ENCODE data around the gene RSPH3. TPM values are rescaled to one million over a fixed set of nuclear protein-coding genes. Genes with fewer than 3 reads are reported as not detected.
A peak's percentile ranks its signal among the peaks of the same experiment; 100 is the strongest.

Gene RSPH3
- total and polyA plus RNA-seq, 7 experiments from 2014 or later = 1.3 to 3.6 (median 2.4) TPM

DNA sequence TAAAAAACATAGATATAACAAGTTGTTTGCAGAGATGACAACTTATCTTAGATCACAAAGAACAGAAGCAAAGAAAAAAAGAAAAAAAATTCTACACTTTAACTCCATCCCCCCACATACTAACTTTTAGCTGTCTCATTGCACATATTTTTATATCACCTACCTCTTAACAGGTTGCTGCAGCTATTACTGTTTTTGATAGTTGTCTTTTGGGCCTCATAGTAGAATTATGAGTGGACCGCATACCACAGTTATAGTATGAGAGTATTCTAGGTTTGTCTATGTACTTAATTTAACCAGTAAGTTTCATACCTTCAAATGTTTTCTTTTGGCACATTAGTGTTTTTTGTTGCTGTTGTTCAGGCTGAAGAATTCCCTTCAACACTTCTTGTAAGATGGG lies 12.3 kb downstream of the RSPH3 start:
- Mint-ChIP-seq H3K4me3 (no peak overlapping the region), H3K9me3 (peaks cover 3 to 35% (median 15%) of the 10 kb centered on the region in 11 donors), H3K4me1 (peaks cover 0 to 8% (median 0%) of the 10 kb centered on the region in 7 donors), H3K27ac (no peak overlapping the region), H3K27me3 (no peaks in the 10 kb centered on the region), H3K36me3 (peaks cover 10 to 25% (median 21%) of the 10 kb centered on the region in 5 donors)
- intact Hi-C loops (cut with micrococcal nuclease) = no loop called here
- ATAC-seq = no peak
- Histone ChIP-seq H3K4me1 (ENCODE audit: control insufficient read depth in 2 of 2, insufficient read depth in 2 of 2, low read length in 2 of 2) (no peaks in the 10 kb centered on the region), H3K27ac (ENCODE audit: low read depth, low read length) (no peak overlapping the region), H3K4me3 (ENCODE audit: low read length) (no peak overlapping the region), H3K36me3 (ENCODE audit: control insufficient read depth in 2 of 3, insufficient read depth in 3 of 3, low read length in 3 of 3) (no peaks in the 10 kb centered on the region), H3K9me3 (ENCODE audit: control insufficient read depth in 2 of 3, low read length in 3 of 3) (no peaks in the 10 kb centered on the region), H3K27me3 (ENCODE audit: control insufficient read depth in 2 of 2, insufficient read depth in 2 of 2, low read length in 2 of 2) (no peaks in the 10 kb centered on the region)
- no peak for DNase-seq
- CTCF ChIA-PET = interaction anchor here (0.7 to 0.8 kb wide), 2 partner anchors 283 to 1148 kb away, joined by 3 read pairs; no protein-coding TSS in a partner anchor
- POLR2A ChIA-PET = interaction anchor here (0.7 kb wide), 1 partner anchor 502 kb away, joined by 3 read pairs; no protein-coding TSS in a partner anchor

DNA sequence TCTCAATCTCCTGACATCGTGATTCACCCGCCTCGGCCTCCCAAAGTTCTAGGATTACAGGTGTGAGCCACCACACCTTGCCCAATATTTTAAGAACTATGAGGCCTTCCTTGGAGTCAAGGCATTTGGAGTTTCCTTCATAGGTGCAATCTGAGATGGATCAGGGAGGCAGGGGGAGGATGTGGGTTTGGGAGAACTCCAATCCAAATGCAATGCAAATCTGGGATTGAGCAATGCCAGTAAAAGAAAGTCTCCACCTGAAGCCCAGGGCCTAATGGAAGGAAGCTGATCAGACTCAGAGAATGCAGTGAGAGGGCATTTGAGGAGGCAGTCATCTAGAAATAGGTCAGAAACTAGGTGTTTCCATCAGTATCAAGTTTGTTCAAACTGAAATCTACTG lies 21.2 kb downstream of the RSPH3 start:
- Histone ChIP-seq H3K36me3 (ENCODE audit: control insufficient read depth in 2 of 3, insufficient read depth in 3 of 3, low read length in 3 of 3) (peaks cover 0 to 4% (median 0%) of the 10 kb centered on the region in 3 experiments), H3K4me1 (ENCODE audit: control insufficient read depth in 2 of 2, insufficient read depth in 2 of 2, low read length in 2 of 2) (no peaks in the 10 kb centered on the region), H3K9me3 (ENCODE audit: control insufficient read depth in 2 of 3, low read length in 3 of 3) (no peaks in the 10 kb centered on the region), H3K4me3 (ENCODE audit: low read length) (no peak overlapping the region), H3K27me3 (ENCODE audit: control insufficient read depth in 2 of 2, insufficient read depth in 2 of 2, low read length in 2 of 2) (no peaks in the 10 kb centered on the region), H3K27ac (ENCODE audit: low read depth, low read length) (no peak overlapping the region)
- intact Hi-C loops (cut with micrococcal nuclease) = loop anchor here in 1 of 2 donors (10.0 kb wide), 1 partner anchor 104 kb away; no protein-coding TSS in a partner anchor
- no peak for DNase-seq
- Mint-ChIP-seq H3K27me3 (no peaks in the 10 kb centered on the region), H3K9me3 (no peaks in the 10 kb centered on the region), H3K4me1 (no peaks in the 10 kb centered on the region), H3K36me3 (peaks cover 0 to 11% (median 3%) of the 10 kb centered on the region in 5 donors), H3K27ac (no peak overlapping the region), H3K4me3 (no peak overlapping the region)
- ATAC-seq = no peak
- ChIA-PET POLR2A (interaction anchor here (0.6 kb wide), 1 partner anchor 845 kb away, joined by 3 read pairs; no protein-coding TSS in a partner anchor), CTCF (no interaction called here)

DNA sequence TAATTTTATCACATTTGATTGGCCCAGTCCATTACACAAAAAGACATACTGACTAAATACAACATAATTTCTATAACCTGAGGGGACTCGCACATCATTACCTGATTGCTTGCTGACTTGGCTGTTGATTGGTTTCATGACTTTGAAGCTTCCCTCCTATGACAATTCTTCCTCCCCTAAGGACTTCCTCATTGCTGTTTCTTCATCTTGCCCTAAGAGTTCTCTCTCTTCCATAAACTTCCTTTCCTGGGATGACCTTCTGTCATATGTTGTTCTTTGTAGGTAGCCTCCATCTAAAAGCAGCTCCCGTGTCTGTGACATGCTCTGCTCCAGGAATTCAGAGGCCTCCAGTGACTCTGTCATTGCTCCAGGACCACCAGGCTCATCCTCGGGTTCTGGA lies 22.6 kb downstream of the RSPH3 start:
- no peaks in the 10 kb centered on the region for H3K9me3 ChIP-seq (ENCODE audit: control insufficient read depth in 2 of 3, low read length in 3 of 3)
- Mint-ChIP-seq H3K36me3 (peaks cover 0 to 11% (median 3%) of the 10 kb centered on the region in 5 donors), H3K4me1 (no peaks in the 10 kb centered on the region), H3K9me3 (no peaks in the 10 kb centered on the region), H3K27me3 (no peaks in the 10 kb centered on the region), H3K27ac (peak overlapping the region in 1 of 9 donors; percentile 72), H3K4me3 (no peak overlapping the region)
- peaks cover 0 to 4% (median 0%) of the 10 kb centered on the region in 3 experiments for H3K36me3 ChIP-seq (ENCODE audit: control insufficient read depth in 2 of 3, insufficient read depth in 3 of 3, low read length in 3 of 3)
- no peak overlapping the region for H3K4me3 ChIP-seq (ENCODE audit: low read length)
- intact Hi-C loops (cut with micrococcal nuclease) = loop anchor here in 1 of 2 donors (10.0 kb wide), 1 partner anchor 103 kb away; no protein-coding TSS in a partner anchor
- CTCF ChIA-PET = interaction anchor here (0.6 to 1.2 kb wide), 2 partner anchors 157 to 304 kb away, joined by 3 read pairs; no protein-coding TSS in a partner anchor
- DNase-seq = no peak
- no peak overlapping the region for H3K27ac ChIP-seq (ENCODE audit: low read depth, low read length)
- POLR2A ChIA-PET = interaction anchor here (0.6 kb wide), 1 partner anchor 1879 kb away, joined by 3 read pairs; no protein-coding TSS in a partner anchor
- H3K4me1 ChIP-seq (ENCODE audit: control insufficient read depth in 2 of 2, insufficient read depth in 2 of 2, low read length in 2 of 2) = no peaks in the 10 kb centered on the region
- no peaks in the 10 kb centered on the region for H3K27me3 ChIP-seq (ENCODE audit: control insufficient read depth in 2 of 2, insufficient read depth in 2 of 2, low read length in 2 of 2)
- ATAC-seq = no peak

DNA sequence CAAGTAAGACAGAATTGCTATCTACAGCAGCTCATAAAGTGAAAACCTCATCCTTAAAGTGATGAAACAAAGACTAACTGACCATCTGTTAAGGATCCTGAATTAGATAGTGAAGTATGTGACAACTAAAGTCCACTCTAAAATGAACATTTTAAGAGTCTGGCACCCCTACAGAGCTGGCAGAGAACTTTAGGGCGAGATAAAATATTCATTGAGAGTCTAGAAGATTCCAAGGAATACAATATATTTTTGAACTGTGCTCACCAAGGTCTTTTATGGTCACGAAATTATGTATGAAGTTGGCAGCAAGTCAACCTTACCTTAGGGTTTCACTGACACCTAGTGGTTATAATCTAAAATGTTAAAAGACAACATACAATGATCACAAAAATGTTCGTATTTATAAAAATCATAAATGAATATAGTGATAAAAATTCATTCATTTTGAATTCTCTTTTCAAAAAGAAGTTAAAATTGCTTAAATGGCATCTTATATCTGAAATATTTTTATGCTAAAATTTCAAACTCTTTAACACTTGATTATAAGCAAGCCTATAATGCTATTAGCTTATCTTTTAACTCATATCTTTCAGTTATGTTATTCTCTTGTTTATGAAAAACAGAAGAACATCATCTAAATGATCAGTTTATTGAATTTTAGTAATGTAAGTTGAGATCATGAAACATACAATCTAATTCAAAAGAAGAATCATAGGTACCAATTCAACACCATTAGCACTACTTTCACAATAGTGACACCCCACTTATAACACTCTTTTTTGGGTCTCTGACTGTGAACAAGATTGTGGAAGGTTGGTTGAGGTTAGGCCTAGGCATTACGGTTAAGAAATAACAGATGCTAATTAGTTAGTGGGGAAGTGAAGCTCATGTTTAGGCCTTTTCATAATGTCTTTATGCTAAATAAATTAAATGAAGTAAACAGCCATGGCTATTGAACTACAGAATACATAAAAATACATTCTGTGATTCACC lies 27.5 kb downstream of the RSPH3 start:
- peak in 6 of 9 donors; percentile 41 to 68 (median 60) for DNase-seq
- H3K27me3 Mint-ChIP-seq = peaks cover 0 to 6% (median 0%) of the 10 kb centered on the region in 5 donors
- peak; percentile 75 for ATAC-seq
- Histone ChIP-seq H3K4me3 (ENCODE audit: low read length) (no peak overlapping the region), H3K36me3 (ENCODE audit: control insufficient read depth in 2 of 3, insufficient read depth in 3 of 3, low read length in 3 of 3) (peaks cover 0 to 2% (median 0%) of the 10 kb centered on the region in 3 experiments), H3K9me3 (ENCODE audit: control insufficient read depth in 2 of 3, low read length in 3 of 3) (peaks cover 0 to 4% (median 0%) of the 10 kb centered on the region in 3 experiments), H3K4me1 (ENCODE audit: control insufficient read depth in 2 of 2, insufficient read depth in 2 of 2, low read length in 2 of 2) (no peaks in the 10 kb centered on the region), H3K27me3 (ENCODE audit: control insufficient read depth in 2 of 2, insufficient read depth in 2 of 2, low read length in 2 of 2) (no peaks in the 10 kb centered on the region), H3K27ac (ENCODE audit: low read depth, low read length) (no peak overlapping the region)
- peaks cover 0 to 6% (median 0%) of the 10 kb centered on the region in 7 donors for H3K4me1 Mint-ChIP-seq
- intact Hi-C loops (cut with micrococcal nuclease) = loop anchor here (1.0 to 10.0 kb wide), 12 partner anchors 98 to 760 kb away; partner anchors contain the start of gene EZR (in 1 of the 2)
- H3K4me3 Mint-ChIP-seq = no peak overlapping the region
- H3K27ac Mint-ChIP-seq = no peak overlapping the region
- peaks cover 8 to 15% (median 10%) of the 10 kb centered on the region in 5 donors for H3K36me3 Mint-ChIP-seq
- CTCF ChIA-PET = interaction anchor here (0.6 to 6.8 kb wide), 22 partner anchors 11 to 751 kb away, joined by 3 to 69 read pairs (median 4); no protein-coding TSS in a partner anchor
- POLR2A ChIA-PET = interaction anchor here (0.5 to 0.7 kb wide), 4 partner anchors 111 to 850 kb away, joined by 3 read pairs; no protein-coding TSS in a partner anchor
- peaks cover 3 to 20% (median 11%) of the 10 kb centered on the region in 11 donors for H3K9me3 Mint-ChIP-seq

DNA sequence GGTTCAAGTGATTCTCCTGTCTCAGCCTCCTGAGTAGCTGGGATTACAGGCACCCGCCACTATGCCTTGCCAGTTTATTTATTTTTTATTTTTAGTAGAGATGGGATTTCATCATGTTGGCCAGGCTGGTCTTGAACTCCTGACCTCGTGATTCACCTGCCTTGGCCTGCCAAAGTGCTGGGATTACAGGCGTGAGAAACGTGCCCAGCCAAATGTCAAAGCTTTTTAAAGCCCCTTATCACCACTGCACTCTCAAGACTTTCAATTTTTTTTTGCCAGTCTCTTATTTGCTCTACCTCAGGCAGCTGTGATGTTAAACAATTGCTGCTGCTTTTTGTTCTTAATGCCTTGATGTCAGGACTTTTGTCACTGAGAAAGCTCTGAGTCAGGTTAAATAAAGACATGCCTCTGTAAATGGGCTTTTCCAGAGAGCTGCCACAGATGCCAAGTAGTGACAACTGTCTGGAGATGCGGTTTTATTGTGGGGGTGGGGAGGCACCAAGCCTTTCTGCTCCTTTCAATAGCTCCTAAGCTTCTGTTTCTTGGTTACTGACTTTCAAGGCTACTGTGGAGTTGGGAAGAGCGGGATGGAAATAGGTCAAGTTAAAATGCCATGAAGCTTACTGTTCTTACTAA lies 29.2 kb downstream of the RSPH3 start:
- peaks cover 0 to 4% (median 0%) of the 10 kb centered on the region in 3 experiments for H3K9me3 ChIP-seq (ENCODE audit: control insufficient read depth in 2 of 3, low read length in 3 of 3)
- POLR2A ChIA-PET = interaction anchor here (0.7 to 1.9 kb wide), 3 partner anchors 101 to 196 kb away, joined by 3 to 5 read pairs (median 3); no protein-coding TSS in a partner anchor
- no peak overlapping the region for H3K27ac ChIP-seq (ENCODE audit: low read depth, low read length)
- peaks cover 0 to 6% (median 0%) of the 10 kb centered on the region in 7 donors for H3K4me1 Mint-ChIP-seq
- DNase-seq = no peak
- H3K4me1 ChIP-seq (ENCODE audit: control insufficient read depth in 2 of 2, insufficient read depth in 2 of 2, low read length in 2 of 2) = no peaks in the 10 kb centered on the region
- no peak overlapping the region for H3K4me3 ChIP-seq (ENCODE audit: low read length)
- H3K27ac Mint-ChIP-seq = no peak overlapping the region
- intact Hi-C loops (cut with micrococcal nuclease) = loop anchor here (5.0 to 10.0 kb wide), 3 partner anchors 96 to 758 kb away; no protein-coding TSS in a partner anchor
- H3K27me3 Mint-ChIP-seq = peaks cover 0 to 16% (median 0%) of the 10 kb centered on the region in 5 donors
- no peaks in the 10 kb centered on the region for H3K27me3 ChIP-seq (ENCODE audit: control insufficient read depth in 2 of 2, insufficient read depth in 2 of 2, low read length in 2 of 2)
- H3K4me3 Mint-ChIP-seq = no peak overlapping the region
- CTCF ChIA-PET = interaction anchor here (0.7 to 6.8 kb wide), 8 partner anchors 9 to 757 kb away, joined by 3 to 69 read pairs (median 4); no protein-coding TSS in a partner anchor
- H3K36me3 Mint-ChIP-seq = peaks cover 7 to 17% (median 11%) of the 10 kb centered on the region in 5 donors
- H3K9me3 Mint-ChIP-seq = peaks cover 4 to 34% (median 20%) of the 10 kb centered on the region in 11 donors
- ATAC-seq = no peak
- H3K36me3 ChIP-seq (ENCODE audit: control insufficient read depth in 2 of 3, insufficient read depth in 3 of 3, low read length in 3 of 3) = no peaks in the 10 kb centered on the region

DNA sequence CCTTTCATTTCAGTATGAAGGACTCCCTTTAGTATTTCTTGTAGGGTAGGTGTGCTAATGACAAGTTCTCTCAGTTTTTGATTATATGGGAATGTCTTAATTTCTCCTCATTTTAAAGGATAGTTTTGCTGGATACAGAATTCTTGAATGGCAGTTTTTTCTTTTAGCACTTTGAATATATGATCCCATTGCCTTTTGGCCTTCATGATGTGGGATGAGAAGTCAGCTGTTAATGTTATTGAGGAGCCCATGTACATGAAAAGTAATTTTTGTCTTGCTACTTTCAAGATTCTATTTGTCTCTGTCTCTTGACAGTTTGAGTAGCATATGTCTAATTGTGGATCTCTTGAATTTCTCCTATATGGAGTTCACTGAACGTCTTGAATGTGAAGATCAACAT lies 30.9 kb downstream of the RSPH3 start:
- H3K36me3 Mint-ChIP-seq = peaks cover 7 to 17% (median 11%) of the 10 kb centered on the region in 5 donors
- H3K27me3 ChIP-seq (ENCODE audit: control insufficient read depth in 2 of 2, insufficient read depth in 2 of 2, low read length in 2 of 2) = no peaks in the 10 kb centered on the region
- intact Hi-C loops (cut with micrococcal nuclease) = no loop called here
- H3K4me3 ChIP-seq (ENCODE audit: low read length) = no peak overlapping the region
- ATAC-seq (no peak), DNase-seq (no peak)
- ChIA-PET POLR2A (interaction anchor here (1.2 kb wide), 1 partner anchor 10 kb away, joined by 4 read pairs; no protein-coding TSS in a partner anchor), CTCF (no interaction called here)
- H3K27ac ChIP-seq (ENCODE audit: low read depth, low read length) = no peak overlapping the region
- peaks cover 0 to 4% (median 0%) of the 10 kb centered on the region in 3 experiments for H3K9me3 ChIP-seq (ENCODE audit: control insufficient read depth in 2 of 3, low read length in 3 of 3)
- H3K36me3 ChIP-seq (ENCODE audit: control insufficient read depth in 2 of 3, insufficient read depth in 3 of 3, low read length in 3 of 3) = no peaks in the 10 kb centered on the region
- H3K27me3 Mint-ChIP-seq = peaks cover 0 to 33% (median 0%) of the 10 kb centered on the region in 5 donors
- peaks cover 0 to 6% (median 0%) of the 10 kb centered on the region in 7 donors for H3K4me1 Mint-ChIP-seq
- peaks cover 4 to 34% (median 20%) of the 10 kb centered on the region in 11 donors for H3K9me3 Mint-ChIP-seq
- no peak overlapping the region for H3K27ac Mint-ChIP-seq
- H3K4me3 Mint-ChIP-seq = no peak overlapping the region
- H3K4me1 ChIP-seq (ENCODE audit: control insufficient read depth in 2 of 2, insufficient read depth in 2 of 2, low read length in 2 of 2) = no peaks in the 10 kb centered on the region
